Esophagus mucosa (tissue), 1 donor: ENCODE results near the gene ZNF407. TPM values are rescaled to one million over a fixed set of nuclear protein-coding genes. Genes with fewer than 3 reads are reported as not detected.

Experiments
- ATAC-seq: fragments of 200-7000 bp; cut with Tn5 transposase; one replicate; pipeline ENCODE4 v1.9.1; 2020
- total RNA-seq: library from RNA; stranded (reverse); gene quantifications from one replicate; pipeline ENCODE4 v1.2.4, GENCODE V29; 2023
- donor health status: DM: yes; HTN: yes; CAD: no.

ZNF407 gene
- total RNA-seq, 1 donor from 2014 or later, result 6.3 TPM

DNA sequence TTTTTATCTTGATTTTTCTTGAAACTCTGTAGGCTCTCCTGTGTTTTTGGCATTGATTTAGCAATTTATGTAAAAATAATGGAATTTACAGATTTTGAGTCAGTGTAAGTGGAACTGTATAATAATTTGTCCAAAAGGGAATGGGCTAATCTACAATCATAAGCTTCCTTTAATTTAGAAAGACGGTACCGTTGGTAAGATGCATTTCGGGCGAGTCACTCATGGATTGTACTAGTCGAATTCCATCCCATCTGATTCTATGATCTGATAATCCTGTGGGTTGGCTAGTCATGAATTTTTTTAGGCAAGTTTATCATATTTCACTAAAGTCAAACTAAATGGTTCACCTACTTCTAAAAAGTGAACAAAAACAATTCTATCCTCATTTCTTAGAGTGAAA lies 133.4 kb downstream of the ZNF407 start:
- ATAC-seq, result no peak

- ATAC-seq, result no peak
Observed at GRCh38 chr18:74732380-74732779, 134.7 kb downstream of the ZNF407 start.

- ATAC-seq, result no peak
Observed at GRCh38 chr18:74733598-74733997, 135.9 kb downstream of the ZNF407 start.

DNA sequence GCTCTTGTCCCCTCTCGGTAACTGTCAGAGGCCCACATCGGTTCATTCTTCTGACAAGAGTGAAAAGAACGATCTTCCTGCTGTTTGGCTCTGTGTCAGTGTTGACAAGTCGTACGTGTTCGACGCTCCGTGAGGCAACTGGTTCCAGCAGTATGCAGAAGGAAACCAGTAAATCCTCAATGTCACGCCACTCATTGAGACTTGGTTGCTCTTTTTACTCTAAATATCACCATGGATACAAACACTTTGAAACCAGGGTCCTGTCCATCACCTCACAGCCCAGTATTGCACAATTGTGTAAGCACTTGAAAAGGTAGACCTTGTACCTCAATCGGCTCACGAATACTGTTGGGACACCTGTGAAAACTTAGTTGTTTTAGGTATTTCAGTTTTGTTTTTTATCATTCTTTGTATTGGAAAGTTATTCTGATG lies 136.4 kb downstream of the ZNF407 start:
- ATAC-seq, result no peak

DNA sequence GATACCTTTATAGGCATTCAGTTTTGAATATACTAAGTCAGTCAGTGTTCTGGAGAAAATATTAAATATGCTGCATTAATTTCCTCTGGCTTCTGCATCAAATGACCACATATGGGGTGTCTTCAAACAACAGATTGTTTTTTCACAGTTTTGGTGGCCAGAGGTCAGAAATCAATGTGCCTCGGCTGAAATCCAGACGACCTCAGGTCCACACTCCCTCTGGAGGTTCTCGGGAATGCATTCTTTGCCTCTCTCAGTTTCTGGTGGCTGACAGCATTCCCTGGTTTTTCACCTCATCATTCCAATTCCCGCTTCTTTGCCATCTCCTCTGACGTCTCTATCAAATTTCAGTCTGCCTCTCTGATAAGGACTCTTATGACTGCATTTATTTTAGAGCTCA lies 142.3 kb downstream of the ZNF407 start:
- no peak for ATAC-seq

DNA sequence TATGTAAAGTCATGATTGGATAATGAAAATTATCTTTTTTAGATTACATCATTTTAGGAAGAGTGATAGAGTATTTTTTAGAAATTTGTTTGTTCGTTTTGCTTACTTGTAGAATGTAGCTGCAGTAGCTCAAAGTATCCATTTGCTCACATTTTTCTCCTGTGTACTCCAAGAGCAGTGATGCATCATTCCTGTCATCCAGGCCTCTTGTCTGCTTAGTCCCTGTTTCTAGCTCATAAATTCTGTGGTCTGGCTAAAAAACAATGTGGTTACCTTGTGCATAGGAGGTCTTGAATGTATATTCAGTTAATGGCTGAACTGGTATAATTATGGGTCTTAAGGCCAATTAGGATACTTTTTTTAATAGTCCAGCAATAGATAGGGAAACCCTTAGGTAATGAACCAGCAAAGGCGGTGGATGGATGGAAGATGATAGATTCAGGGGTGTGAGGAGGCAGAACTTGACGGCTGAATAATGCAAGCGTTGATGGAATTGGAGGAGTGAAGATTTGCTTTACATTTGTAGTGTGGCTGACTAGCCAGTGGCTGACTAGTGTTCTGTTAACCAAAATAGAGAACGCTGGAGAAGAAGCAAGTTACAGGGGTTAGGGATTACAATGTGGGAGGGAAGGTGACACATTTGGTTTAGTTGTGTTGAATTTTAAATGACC lies 145.0 kb downstream of the ZNF407 start:
- ATAC-seq, result no peak

DNA sequence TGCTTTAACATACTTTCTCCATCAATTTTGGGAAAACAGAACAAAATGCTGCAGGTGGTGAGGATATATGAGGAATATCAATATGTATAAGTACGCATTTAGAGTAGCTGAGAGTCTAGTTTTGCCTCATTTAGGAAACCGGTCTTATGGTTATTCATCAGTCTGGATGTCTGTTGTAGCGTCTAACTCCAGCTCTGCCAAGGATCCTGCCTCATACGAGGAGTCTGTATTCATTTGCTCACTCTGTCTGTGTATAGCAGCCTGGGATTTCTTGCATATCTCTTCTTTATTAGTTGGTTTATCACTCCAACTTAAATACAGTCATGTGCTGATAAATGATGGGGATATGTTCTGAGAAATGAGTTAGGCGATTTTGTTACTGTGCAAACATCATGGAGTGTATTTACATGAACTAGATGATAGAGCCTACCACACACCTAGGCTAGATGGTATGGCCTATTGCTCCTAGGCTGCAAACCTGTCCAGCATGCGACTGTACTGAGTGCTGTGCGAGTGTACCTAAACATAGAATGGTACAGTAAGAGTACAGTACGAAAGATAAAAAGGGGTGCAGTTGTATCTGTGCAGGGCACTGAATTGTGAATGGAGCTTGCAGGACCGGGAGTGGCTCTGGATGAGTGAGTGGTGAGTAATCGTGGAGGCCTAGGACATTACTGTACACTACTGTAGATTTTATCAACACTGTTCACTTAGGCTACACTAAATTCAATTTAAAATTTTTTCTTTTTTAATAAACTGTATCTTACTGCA lies 148.1 kb downstream of the ZNF407 start:
- peak; percentile 97 for ATAC-seq

DNA sequence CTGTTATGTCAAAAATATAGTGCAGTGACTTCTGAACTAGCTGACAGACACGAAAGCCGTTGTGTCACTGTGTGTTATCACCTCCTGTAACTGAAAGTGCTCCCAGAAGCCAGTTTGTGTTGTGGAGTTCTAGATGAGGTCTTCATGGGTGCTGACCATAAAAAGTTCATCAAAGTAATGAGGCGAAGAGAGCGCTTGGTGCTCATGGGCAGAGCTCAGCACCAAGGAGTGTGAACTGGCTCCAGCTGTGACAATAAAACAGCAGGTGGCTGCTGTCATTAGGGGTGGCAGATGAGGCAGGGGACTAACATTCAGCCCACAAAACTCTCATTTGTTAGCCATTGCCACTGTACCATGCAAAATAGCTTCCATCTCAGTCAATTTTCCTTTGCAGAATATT lies 151.1 kb downstream of the ZNF407 start:
- ATAC-seq, result no peak

- no peak for ATAC-seq
Observed at GRCh38 chr18:74758995-74759394, 161.3 kb downstream of the ZNF407 start.

GRCh38 chr18:74760026-74760425 lies 162.4 kb downstream of the ZNF407 start:
- ATAC-seq, result no peak

DNA sequence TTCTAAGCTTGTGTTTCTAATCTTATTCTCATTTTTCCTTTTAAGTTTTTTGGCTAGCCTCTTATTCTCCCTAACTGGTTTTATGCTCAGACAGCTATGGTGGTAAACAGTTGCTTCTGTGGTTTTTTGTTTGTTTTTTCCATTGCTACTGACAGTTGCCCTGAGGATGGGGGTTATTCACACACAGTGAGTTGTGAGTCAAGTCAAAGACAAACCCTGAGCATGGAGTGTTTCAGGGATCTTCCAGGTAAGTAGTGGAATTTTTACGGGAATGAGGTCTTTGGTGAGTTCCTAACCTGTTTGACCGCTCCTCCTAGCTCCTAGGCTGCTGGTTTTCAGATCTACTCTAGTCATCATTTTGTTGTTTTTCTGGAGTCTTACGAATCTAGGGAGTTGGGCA lies 162.8 kb downstream of the ZNF407 start:
- no peak for ATAC-seq

GRCh38 chr18:74766251-74766650 lies 168.6 kb downstream of the ZNF407 start:
- ATAC-seq, result no peak

- no peak for ATAC-seq
Observed at GRCh38 chr18:74768096-74768495, 170.4 kb downstream of the ZNF407 start.

GRCh38 chr18:74773171-74773624 lies 175.5 kb downstream of the ZNF407 start:
- ATAC-seq, result no peak

GRCh38 chr18:74774486-74774885 lies 176.8 kb downstream of the ZNF407 start:
- ATAC-seq, result no peak

DNA sequence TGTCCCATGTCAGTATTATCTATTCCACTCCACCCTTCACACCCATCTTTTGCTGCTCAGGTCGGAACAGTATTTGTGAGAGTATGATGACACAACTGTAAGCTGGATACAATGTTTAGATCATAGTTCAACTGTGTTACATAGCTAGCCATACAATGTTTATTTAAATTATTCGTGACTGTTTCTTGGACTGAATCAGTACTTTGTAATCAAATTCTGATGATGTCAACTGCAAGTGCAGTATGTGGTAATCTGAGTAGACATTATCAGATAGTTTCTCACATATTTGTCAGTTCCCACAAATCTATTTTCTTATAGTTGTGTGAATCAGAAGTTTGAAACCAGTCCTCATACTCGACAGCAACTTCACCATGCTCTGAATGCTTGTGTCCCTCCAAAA lies 177.6 kb downstream of the ZNF407 start:
- ATAC-seq, result no peak

GRCh38 chr18:74778191-74778847 lies 180.6 kb downstream of the ZNF407 start:
- ATAC-seq, result peak; percentile 60

DNA sequence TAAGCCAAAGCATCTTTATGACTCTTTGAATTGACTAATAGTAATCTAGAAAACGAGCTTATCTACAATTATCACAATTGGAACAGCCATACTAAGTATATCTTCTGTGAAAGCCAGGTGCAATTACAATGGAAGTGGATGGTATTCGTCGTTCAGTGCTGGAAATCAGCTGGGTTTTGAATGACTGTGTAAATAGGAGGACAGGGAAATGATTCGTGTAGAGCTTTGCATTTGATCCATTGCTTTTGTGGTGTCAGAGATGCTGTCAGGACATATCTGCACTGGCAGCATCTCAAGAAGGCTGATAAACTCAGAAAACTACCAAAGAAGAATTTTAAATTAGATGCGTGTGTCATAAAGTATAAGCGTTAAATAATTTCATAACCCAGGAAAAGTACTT lies 187.1 kb downstream of the ZNF407 start:
- ATAC-seq, result no peak

DNA sequence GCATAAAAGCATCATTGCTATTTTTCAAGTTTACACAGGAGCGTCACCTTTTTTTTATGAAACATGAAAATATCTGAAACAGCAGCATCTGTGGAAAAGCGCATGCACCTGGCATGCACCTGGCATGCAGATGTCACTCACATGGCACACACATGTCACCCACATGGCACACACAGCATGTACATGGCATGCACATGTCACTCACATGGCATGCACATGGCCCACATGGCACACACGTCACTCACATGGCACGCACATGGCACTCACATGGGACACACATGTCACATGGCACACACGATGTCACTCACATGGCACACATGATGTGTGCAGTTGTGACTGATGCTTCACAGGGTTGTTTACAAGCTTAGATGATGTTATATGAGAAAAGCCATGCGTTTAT lies 188.0 kb downstream of the ZNF407 start:
- no peak for ATAC-seq

DNA sequence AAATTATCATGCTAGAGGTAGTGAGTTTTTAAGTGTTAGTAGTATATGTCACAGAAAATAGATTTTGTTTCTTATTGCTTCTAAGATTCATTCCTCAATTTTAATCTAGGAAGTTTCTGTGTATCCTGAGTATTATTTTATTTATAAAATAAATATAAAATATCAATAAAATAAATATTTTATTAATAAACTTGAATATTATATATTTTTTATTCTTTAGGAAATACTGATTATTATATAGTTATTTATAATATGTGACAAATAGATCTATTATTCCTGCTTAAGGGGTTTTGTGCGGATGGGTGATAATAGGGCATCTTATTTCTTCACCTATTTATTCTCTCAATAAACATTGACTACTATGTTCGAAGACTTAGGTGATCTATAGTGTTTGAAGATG lies 191.0 kb downstream of the ZNF407 start:
- no peak for ATAC-seq

- no peak for ATAC-seq
Observed at GRCh38 chr18:74789078-74789477, 191.4 kb downstream of the ZNF407 start.

DNA sequence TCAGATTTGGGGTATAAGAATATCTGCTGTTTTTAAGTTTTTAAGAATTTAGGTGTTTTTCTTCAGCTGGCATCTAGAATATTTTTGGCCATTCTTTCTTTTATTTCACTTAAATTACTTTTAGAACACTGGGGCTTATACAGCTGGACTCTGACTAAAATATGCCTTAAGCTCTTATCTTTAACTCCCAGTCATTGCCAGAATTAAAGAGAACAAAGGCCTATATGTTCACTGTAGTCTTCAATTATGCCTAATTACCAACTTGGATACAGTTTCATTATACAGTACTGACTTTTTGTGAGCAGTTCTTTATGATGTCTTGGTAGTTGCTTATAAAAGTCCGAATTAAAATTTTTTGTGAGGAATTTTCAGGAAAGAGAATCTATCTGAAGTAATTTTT lies 192.8 kb downstream of the ZNF407 start:
- no peak for ATAC-seq

GRCh38 chr18:74791501-74792194 lies 194.0 kb downstream of the ZNF407 start:
- ATAC-seq, result no peak
